Measurements from ENCODE around the gene IRS1. TPM values are rescaled to one million over a fixed set of nuclear protein-coding genes. Genes with fewer than 3 reads are reported as not detected.

The IRS1 gene
- polyA plus RNA-seq, 1 donor, result 18.1 TPM

- DNase-seq, result no peak
These were observed 43.5 kb downstream of the IRS1 start for GRCh38 chr2:226756131-226756530.

DNA sequence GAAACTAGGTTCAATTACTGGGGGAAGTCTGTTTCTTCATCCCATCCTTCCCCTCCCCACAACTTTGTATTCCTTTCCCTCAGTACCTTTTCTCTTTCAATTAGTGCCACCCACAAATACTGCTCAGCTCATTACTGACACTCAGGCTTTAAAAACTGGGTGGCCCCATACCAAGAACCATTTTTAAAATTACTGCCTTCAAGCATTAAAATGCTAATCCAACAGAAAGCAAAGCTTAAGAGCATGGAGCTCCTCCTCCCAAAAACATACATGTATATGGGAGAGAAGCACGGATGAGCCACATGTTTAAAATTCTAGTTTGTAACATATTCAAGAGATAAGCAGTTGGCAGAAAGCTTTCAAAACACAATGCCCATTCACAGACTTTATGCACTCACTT lies 44.0 kb downstream of the IRS1 start:
- no peak for DNase-seq

GRCh38 chr2:226754821-226755604 lies 44.6 kb downstream of the IRS1 start:
- no peak for DNase-seq

DNA sequence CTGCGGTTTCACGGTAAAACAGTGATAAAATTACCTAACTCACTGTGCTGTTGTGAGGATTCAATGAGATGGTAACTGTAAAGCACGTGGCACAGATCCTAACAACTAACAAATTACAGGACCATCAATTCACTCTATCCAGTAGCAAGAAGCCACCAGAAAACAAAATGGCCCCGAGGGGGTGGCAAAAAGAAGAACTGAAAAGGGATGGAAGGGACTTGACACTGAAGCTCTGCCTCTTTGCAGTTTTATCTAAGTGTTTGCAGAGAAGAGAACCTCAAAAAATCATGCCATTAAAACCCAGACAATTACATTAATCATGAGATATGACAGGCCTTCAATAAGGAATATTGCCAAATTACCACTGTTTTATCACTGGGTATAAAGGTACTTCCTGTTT lies 46.7 kb downstream of the IRS1 start:
- no peak for DNase-seq

- no peak for DNase-seq
These were observed 52.3 kb downstream of the IRS1 start for GRCh38 chr2:226747288-226747687.

DNA sequence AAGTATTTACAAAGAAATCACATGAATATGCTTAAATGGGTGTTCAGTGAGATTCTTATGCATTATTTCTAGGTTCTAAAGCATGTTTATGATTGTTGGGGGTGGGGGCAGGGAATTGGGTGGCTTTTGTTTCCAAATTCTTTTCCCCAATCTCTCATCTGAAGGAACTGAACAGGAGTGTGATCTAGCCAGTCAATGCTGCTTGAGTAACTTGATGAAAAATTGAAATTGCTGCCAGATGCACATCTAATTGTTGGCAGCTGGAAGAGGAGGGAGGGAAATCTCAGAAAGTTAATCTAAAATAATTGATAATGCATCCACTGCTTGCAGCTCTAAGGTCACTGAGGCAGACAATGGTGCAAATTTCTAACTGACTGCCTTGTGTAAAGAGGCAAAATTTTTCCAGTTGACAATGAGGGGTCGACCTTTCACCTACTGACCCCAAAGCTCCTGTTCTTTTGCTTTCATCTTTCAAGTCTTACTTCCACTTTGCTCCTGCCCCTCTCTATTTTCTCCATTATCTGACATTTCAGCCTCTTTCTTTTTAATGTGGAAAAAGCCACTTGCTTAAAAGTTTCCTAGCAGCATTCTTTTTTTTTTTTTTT lies 53.3 kb downstream of the IRS1 start:
- no peak for DNase-seq

DNA sequence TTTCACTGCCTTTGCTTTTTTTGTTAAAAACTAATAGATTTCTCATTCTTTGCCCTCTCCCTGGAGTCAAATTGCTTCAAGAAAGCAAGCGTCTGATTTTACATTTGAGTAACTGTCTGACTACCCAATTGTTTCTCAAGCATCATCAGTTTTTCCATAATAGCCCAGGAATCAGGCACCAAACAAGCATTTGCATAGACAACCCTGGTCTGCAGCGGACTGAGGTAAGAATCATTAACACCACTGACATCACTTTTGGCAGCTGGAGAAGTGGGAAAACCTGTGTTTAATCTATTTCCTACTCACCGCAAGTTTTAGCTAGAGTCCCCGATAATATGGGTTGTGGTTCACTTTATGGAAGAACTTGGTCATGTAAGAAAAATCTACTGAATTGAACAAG lies 55.7 kb downstream of the IRS1 start:
- DNase-seq, result no peak

DNA sequence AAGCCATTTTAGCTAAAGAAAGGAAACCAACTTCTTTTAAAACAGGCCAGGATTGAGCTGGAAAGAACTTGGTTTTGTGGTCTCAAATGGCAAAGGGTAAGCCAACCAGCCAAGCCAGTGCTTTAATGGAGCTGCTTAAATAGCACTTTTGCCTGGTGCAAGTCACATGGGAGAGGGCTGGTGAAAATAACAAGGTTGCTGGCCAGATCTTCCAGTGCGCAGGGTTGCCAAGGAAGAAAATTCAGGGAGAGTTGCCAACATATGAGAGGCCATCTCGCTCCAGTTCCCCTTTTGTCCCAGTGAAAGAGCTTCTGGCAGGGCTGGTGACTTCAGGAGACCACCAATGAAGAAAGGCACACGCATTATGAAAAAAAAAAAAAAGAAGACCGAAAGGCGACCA lies 57.3 kb downstream of the IRS1 start:
- no peak for DNase-seq

DNA sequence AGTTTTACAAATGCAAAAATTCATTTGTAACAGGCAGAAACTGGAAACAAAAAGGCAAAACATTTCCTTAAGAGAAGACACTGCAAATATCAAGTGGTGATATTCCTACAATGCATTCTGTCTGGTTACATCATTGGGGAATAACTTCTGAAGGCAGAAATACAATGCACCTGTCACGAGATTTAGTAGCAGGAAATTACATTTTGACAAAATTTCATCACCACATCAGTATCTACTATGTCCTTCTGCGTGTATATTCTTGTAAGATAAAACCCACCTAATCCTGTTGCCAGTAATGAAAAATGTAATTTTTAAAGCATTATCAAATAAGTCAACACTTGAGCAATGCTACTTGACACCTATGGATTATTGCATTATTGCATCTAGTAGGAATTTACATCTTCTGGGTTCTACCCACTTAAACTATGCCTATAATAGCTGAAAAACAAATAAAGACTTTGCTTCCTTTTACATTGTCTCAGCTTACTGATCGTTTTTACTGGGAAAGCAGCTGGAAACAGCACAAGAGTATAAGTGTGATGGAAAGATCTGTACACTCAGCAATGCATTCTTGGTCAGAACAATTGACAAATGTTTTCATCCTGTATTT lies 59.5 kb downstream of the IRS1 start:
- no peak for DNase-seq

DNA sequence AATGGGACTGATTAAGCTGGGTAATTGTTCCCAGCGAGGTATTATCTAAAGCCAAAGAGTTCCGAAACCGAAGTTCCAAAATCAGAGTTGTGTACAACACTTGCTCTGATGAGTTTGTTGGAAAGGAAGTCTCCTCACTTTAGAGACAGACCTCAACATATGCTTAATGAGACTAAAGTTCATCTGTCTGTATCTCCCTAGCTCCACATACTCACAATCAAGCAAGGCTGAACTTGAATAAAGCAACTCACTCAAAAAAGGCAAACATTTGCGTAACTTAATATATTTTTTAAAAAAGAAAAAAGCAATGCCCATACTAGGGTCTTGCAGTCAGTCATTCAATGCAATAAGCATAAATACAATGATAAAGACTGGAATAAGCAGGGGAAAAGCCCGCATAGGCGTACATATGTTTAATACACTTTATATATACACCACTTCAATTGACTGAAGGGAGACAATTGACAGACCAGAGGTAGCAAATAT lies 60.0 kb downstream of the IRS1 start:
- DNase-seq, result no peak

DNA sequence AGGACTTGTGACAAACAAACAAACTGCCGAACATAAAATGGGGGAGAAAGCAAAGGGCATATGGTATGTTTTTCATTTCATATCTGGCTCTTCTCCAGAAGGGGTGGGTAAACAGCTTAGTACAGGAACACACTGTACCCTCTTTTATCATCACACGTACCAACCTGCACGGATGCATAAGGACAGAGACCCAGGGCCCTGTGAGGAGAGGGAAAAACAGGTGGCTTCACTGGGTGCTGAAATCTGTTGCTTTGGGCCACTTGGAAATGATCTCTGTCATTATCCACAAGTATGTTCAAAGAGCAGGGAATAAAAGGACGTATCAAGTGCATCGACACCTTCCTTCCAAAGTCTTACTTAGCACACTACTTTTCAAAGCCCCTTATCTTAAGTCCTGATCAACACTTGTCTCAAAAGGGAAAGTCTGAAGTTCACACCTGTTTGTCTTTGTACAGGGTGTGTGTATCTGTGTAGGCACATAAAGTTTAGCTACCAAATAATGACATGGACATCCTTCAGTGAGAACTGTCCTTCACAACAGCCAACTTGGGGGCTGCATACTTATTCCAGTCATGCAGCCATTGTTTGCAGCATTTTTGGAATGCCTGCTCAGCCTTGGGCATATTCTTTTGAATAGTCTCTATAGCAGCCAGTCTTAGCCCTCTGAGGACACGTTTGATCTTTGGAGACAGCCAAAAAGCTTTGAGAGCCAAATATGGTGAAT lies 60.6 kb downstream of the IRS1 start:
- no peak for DNase-seq

- DNase-seq, result no peak
These were observed 61.3 kb downstream of the IRS1 start for GRCh38 chr2:226738191-226738820.

GRCh38 chr2:226736382-226736781 lies 63.2 kb downstream of the IRS1 start:
- no peak for DNase-seq

- DNase-seq, result no peak
These were observed 65.6 kb downstream of the IRS1 start for GRCh38 chr2:226733927-226734564.

- no peak for DNase-seq
These were observed 66.3 kb downstream of the IRS1 start for GRCh38 chr2:226733189-226733858.

GRCh38 chr2:226732478-226733188 lies 67.0 kb downstream of the IRS1 start:
- DNase-seq, result no peak

GRCh38 chr2:226730481-226730880 lies 69.1 kb downstream of the IRS1 start:
- DNase-seq, result no peak

GRCh38 chr2:226728996-226729395 lies 70.6 kb downstream of the IRS1 start:
- no peak for DNase-seq

GRCh38 chr2:226727251-226727650 lies 72.4 kb downstream of the IRS1 start:
- no peak for DNase-seq

DNA sequence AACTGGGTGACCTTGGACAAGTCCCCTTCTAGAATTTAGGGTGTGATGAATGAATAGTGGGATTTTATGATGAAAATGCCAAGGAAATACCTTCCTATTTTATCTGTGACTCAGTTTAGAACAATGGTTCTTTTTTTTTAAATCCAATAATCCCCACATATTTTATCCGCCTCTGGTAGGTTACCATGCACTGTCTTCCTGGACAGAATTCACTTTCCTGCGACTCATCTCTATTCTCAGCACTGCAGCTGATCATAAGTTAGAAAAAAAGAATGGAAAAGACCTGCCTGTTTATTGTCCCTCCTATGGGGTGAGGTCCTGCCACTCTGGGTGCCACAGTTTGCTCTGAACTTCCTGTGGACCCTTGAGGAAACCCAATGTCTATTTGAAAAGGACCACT lies 73.1 kb downstream of the IRS1 start:
- no peak for DNase-seq

Measured in hindlimb muscle (tissue), 1 donor.